T-helper 2 cell treated with Interferon-gamma antibody and Interleukin-4, amounts not matched to agents 100 ng/mL and 5 ng/mL, for 36 hours (primary cell): ENCODE measurements around the gene PRSS3. TPM values are rescaled to one million over a fixed set of nuclear protein-coding genes. Genes with fewer than 3 reads are reported as not detected.
"Not testable (repeated sequence)": the region's sequence is repeated elsewhere in the genome, so short reads cannot be mapped to it uniquely, and the experiment has no call there.

Experiments used
- intact Hi-C: fragments of 100-400 bp; cut with micrococcal nuclease; formaldehyde crosslinking; loops from one replicate; pipeline ENCODE4 v1.15.1; 2023
- total RNA-seq: library from RNA; stranded (reverse); gene quantifications from 2 replicates; pipeline ENCODE4 v1.2.3, GENCODE V29; 2022

PRSS3 gene
- 0.27 and 0.77 TPM in 2 replicates for total RNA-seq

GRCh38 chr9:33795281-33795680 lies at the start of gene PRSS3:
PRSS3 (plus strand) TSS chr9:33795561; CDS start chr9:33795574, 13 bp downstream.
- intact Hi-C loops: no loop called here

- intact Hi-C loops: no loop called here
These were observed 46.6 kb upstream of the PRSS3 start for GRCh38 chr9:33748633-33749304.

GRCh38 chr9:33749305-33749654 lies 46.1 kb upstream of the PRSS3 start:
- intact Hi-C loops: not testable (repeated sequence)

GRCh38 chr9:33750307-33750838 lies 45.0 kb upstream of the PRSS3 start:
- intact Hi-C loops: no loop called here

GRCh38 chr9:33750839-33751339 lies 44.5 kb upstream of the PRSS3 start:
- intact Hi-C loops: no loop called here

GRCh38 chr9:33751536-33752129 lies 43.7 kb upstream of the PRSS3 start:
- intact Hi-C loops: no loop called here

GRCh38 chr9:33752130-33752637 lies 43.2 kb upstream of the PRSS3 start:
- intact Hi-C loops: no loop called here

GRCh38 chr9:33752789-33753188 lies 42.6 kb upstream of the PRSS3 start:
- intact Hi-C loops: not testable (repeated sequence)

GRCh38 chr9:33759648-33760047 lies 35.7 kb upstream of the PRSS3 start:
- intact Hi-C loops: not testable (repeated sequence)

- intact Hi-C loops: no loop called here
These were observed 33.0 kb upstream of the PRSS3 start for GRCh38 chr9:33762343-33762742.

- intact Hi-C loops: not testable (repeated sequence)
These were observed 31.7 kb upstream of the PRSS3 start for GRCh38 chr9:33763709-33764108.

GRCh38 chr9:33765411-33765810 lies 29.9 kb upstream of the PRSS3 start:
- intact Hi-C loops: no loop called here

GRCh38 chr9:33770156-33770880 lies 25.0 kb upstream of the PRSS3 start:
- intact Hi-C loops: not testable (repeated sequence)

GRCh38 chr9:33773135-33773534 lies 22.2 kb upstream of the PRSS3 start:
- intact Hi-C loops: not testable (repeated sequence)

GRCh38 chr9:33774074-33774659 lies 21.2 kb upstream of the PRSS3 start:
- intact Hi-C loops: not testable (repeated sequence)

GRCh38 chr9:33776578-33776977 lies 18.8 kb upstream of the PRSS3 start:
- intact Hi-C loops: no loop called here

GRCh38 chr9:33778700-33779351 lies 16.5 kb upstream of the PRSS3 start:
- intact Hi-C loops: loop anchor here (1.0 kb wide), 1 partner anchor 41 kb away; no protein-coding TSS in a partner anchor

- intact Hi-C loops: no loop called here
These were observed 15.1 kb upstream of the PRSS3 start for GRCh38 chr9:33780276-33780675.

GRCh38 chr9:33781736-33782135 lies 13.6 kb upstream of the PRSS3 start:
- intact Hi-C loops: no loop called here

GRCh38 chr9:33782395-33783152 lies 12.8 kb upstream of the PRSS3 start:
- intact Hi-C loops: no loop called here
